OCI-LY7 (cell line): ENCODE data around the gene RPS3. TPM values are rescaled to one million over a fixed set of nuclear protein-coding genes. Genes with fewer than 3 reads are reported as not detected.

Experiments used
- BruUV-seq: library from RNA; stranded (reverse); fragments of 400-500 nt; replicated peaks from 2 replicates; lab custom pipeline; 2021; lab: Mats Ljungman, UMichigan
- CTCF ChIA-PET: fragments of 300-600 bp; sonication (Branson Sonifier 250); formaldehyde crosslinking; loops from one replicate; lab custom pipeline; 2022; ENCODE audit warnings: antibody characterized with exemption; ENCODE audit not compliant: unreplicated experiment; lab: Charles Lee
- POLR2A ChIA-PET: fragments of 300-600 bp; sonication (Branson Sonifier 250); formaldehyde crosslinking; loops from one replicate; lab custom pipeline; 2022; ENCODE audit warnings: antibody characterized with exemption; lab: Charles Lee
- DNase-seq: peaks from one replicate; pipeline ENCODE4 v3.0.0-alpha.2; 2015; ENCODE audit warnings: low spot score
- H2AFZ ChIP-seq: fragments of 200-600 bp; sonication (generic), shearing (Covaris generic); 2 replicates; pipeline ENCODE4 v1.6.1; 2014; ENCODE audit warnings: mild to moderate bottlenecking, antibody characterized with exemption, low read length, moderate library complexity
- H3K27ac ChIP-seq: fragments of 200-600 bp; sonication (generic); 2 replicates; pipeline ENCODE4 v1.5.1; 2014; ENCODE audit warnings: mixed run types, low read depth, mild to moderate bottlenecking, moderate library complexity, low read length, inconsistent platforms; ENCODE audit not compliant: poor library complexity, severe bottlenecking
- H3K36me3 ChIP-seq: fragments of 200-600 bp; sonication (generic); 2 replicates; pipeline ENCODE4 v1.6.1; 2014; ENCODE audit warnings: mild to moderate bottlenecking, antibody characterized with exemption, low read length, moderate library complexity, mixed read lengths; ENCODE audit not compliant: insufficient read depth
- H3K4me1 ChIP-seq: fragments of 200-600 bp; sonication (generic); 2 replicates; pipeline ENCODE4 v1.5.1; 2014; ENCODE audit warnings: mild to moderate bottlenecking, low read length; ENCODE audit not compliant: insufficient read depth, poor library complexity, severe bottlenecking
- H3K4me2 ChIP-seq: fragments of 200-600 bp; sonication (generic); 2 replicates; pipeline ENCODE4 v1.6.1; 2014; ENCODE audit warnings: mild to moderate bottlenecking, low read length
- H3K4me3 ChIP-seq: fragments of 200-600 bp; sonication (generic); 2 replicates; pipeline ENCODE4 v1.5.1; 2014; ENCODE audit warnings: mild to moderate bottlenecking, low read depth, low read length; ENCODE audit not compliant: poor library complexity, severe bottlenecking
- H3K79me2 ChIP-seq: fragments of 200-600 bp; sonication (generic); 2 replicates; pipeline ENCODE4 v1.6.1; 2016; ENCODE audit warnings: low read depth, mild to moderate bottlenecking, low read length, moderate library complexity, mixed read lengths; ENCODE audit not compliant: insufficient read depth
- H3K9me2 ChIP-seq: fragments of 200-600 bp; sonication (generic); 2 replicates; pipeline ENCODE4 v1.6.1; 2016; ENCODE audit warnings: mild to moderate bottlenecking, low read length, mixed read lengths; ENCODE audit not compliant: insufficient read depth
- H3K9me3 ChIP-seq: fragments of 200-600 bp; sonication (generic); 2 replicates; pipeline ENCODE4 v1.6.1; 2014; ENCODE audit warnings: mild to moderate bottlenecking, mixed run types, low read length, mixed read lengths
- H4K20me1 ChIP-seq: fragments of 200-600 bp; sonication (generic); 2 replicates; pipeline ENCODE4 v1.6.1; 2014; ENCODE audit warnings: mild to moderate bottlenecking, antibody characterized with exemption, low read length, moderate library complexity, mixed read lengths; ENCODE audit not compliant: insufficient read depth
- EZH2phosphoT487 ChIP-seq: fragments of 200-600 bp; sonication (generic); IDR thresholded peaks from 2 replicates; pipeline ENCODE4 v1.6.1; 2018; ENCODE audit warnings: low read depth, borderline replicate concordance, mild to moderate bottlenecking, mixed run types, antibody characterized with exemption, low read length, moderate library complexity, mixed read lengths
- intact Hi-C: fragments of 100-400 bp; cut with micrococcal nuclease; formaldehyde crosslinking; loops from one replicate; pipeline ENCODE4 v1.10.0; 2022; ENCODE audit not compliant: unreplicated experiment
- total RNA-seq, 2 experiments: library from RNA; depleted of rRNA in 1 of 2; stranded (reverse); fragments of >200 nt in 1 of 2; shearing (Covaris generic) in 1 of 2; gene quantifications; 2 replicates each; pipeline ENCODE4 v1.2.3, GENCODE V29; 2014 to 2022
- TF ChIP-seq, protein P1 (sequence below): fragments of 200-600 bp; sonication (generic); conservative IDR thresholded peaks from 2 replicates; pipeline ENCODE4 v1.5.1; 2014; ENCODE audit warnings: mild to moderate bottlenecking, antibody characterized with exemption, low read length, moderate library complexity, mixed read lengths

Gene RPS3
- total RNA-seq, 2 experiments from 2014 or later: 3,268 to 4,392 TPM

DNA sequence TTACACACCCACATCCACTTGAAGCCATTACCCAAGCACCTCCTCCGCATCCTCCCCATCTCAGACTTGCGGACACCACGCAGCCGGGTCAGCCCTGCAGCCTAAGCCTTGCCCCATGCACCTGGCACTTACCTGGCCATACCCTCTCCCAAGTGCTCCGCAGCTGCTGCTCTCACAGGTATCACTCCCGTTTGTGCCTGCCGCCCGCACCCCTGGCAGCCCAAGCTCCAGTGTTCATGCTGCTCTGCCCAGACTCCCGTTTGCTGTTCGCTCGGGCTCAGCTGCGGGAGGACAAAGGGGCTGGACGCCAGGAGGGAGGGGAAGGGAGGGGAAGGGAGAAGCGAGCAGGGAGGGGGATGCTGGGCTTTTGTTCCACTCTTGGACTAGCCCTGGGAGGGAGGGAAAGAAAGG is 33.6 kb downstream of the RPS3 start, which contains the start of gene KLHL35:
Gene KLHL35, minus strand, starts transcription at position 293 of the 411 bp plus-strand sequence. CDS start 2,574 bp downstream, outside the sequence.
- Histone ChIP-seq H3K9me2 (no peaks in the 10 kb centered on the region), H2AFZ (no peak within 1 kb of the TSS), H3K79me2 (no peaks in the 10 kb centered on the region), H3K4me3 (no peak within 1 kb of the TSS), H3K9me3 (no peaks in the 10 kb centered on the region), H3K36me3 (no peaks in the 10 kb centered on the region), H3K27ac (no peak within 1 kb of the TSS), H3K4me1 (no peaks in the 10 kb centered on the region), H4K20me1 (no peaks in the 10 kb centered on the region), H3K4me2 (no peak within 1 kb of the TSS)
- no TSS peak for BruUV-seq
- ChIA-PET POLR2A (no interaction called here), CTCF (no interaction called here)
- intact Hi-C loops: no loop called here
- TF ChIP-seq, protein P1, sequence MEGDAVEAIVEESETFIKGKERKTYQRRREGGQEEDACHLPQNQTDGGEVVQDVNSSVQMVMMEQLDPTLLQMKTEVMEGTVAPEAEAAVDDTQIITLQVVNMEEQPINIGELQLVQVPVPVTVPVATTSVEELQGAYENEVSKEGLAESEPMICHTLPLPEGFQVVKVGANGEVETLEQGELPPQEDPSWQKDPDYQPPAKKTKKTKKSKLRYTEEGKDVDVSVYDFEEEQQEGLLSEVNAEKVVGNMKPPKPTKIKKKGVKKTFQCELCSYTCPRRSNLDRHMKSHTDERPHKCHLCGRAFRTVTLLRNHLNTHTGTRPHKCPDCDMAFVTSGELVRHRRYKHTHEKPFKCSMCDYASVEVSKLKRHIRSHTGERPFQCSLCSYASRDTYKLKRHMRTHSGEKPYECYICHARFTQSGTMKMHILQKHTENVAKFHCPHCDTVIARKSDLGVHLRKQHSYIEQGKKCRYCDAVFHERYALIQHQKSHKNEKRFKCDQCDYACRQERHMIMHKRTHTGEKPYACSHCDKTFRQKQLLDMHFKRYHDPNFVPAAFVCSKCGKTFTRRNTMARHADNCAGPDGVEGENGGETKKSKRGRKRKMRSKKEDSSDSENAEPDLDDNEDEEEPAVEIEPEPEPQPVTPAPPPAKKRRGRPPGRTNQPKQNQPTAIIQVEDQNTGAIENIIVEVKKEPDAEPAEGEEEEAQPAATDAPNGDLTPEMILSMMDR: no peak
- TF ChIP-seq EZH2phosphoT487: no peak
- DNase-seq: no peak

DNA sequence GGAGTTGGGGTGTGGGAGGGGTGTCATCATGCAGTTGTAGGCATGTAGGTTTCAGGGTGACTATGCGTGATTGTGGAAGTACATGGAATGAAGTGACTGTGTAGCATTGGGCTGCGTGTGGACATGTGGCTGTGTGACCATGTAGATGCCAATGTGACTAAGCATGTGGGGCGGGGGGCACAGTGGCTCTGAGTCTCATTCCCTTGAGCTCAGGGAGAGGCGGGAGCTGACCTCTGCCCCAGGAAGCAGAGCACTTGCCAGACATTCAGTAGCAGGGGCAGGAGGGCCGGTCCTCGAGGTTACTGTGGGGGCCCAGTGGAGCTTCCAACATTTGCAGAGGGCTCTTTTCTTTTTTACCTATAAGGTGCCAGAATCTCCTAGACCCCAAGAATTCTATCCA is 34.1 kb downstream of the RPS3 start:
- no peaks in the 10 kb centered on the region for H3K9me2 ChIP-seq
- no peaks in the 10 kb centered on the region for H3K79me2 ChIP-seq
- H3K4me3 ChIP-seq: no peak overlapping the region
- TF ChIP-seq, protein P1: no peak
- no peak for TF ChIP-seq EZH2phosphoT487
- H3K4me2 ChIP-seq: no peak overlapping the region
- no peaks in the 10 kb centered on the region for H3K4me1 ChIP-seq
- ChIA-PET CTCF (no interaction called here), POLR2A (no interaction called here)
- no peak overlapping the region for H3K27ac ChIP-seq
- H3K9me3 ChIP-seq: no peaks in the 10 kb centered on the region
- no peak overlapping the region for H2AFZ ChIP-seq
- H3K36me3 ChIP-seq: no peaks in the 10 kb centered on the region
- H4K20me1 ChIP-seq: no peaks in the 10 kb centered on the region
- no TSS peak for BruUV-seq
- intact Hi-C loops: no loop called here
- no peak for DNase-seq

GRCh38 chr11:75434051-75434450 is 34.7 kb downstream of the RPS3 start:
- CTCF ChIA-PET: no interaction called here
- intact Hi-C loops: no loop called here
- no peaks in the 10 kb centered on the region for H3K4me1 ChIP-seq
- no peak overlapping the region for H3K27ac ChIP-seq
- POLR2A ChIA-PET: interaction anchor here (0.6 to 1.3 kb wide), 2 partner anchors 11 to 1613 kb away, joined by 3 to 5 read pairs; no protein-coding TSS in a partner anchor
- H4K20me1 ChIP-seq: no peaks in the 10 kb centered on the region
- H3K9me2 ChIP-seq: no peaks in the 10 kb centered on the region
- no peak for TF ChIP-seq EZH2phosphoT487
- TF ChIP-seq, protein P1: no peak
- H3K4me2 ChIP-seq: no peak overlapping the region
- no peaks in the 10 kb centered on the region for H3K9me3 ChIP-seq
- no peaks in the 10 kb centered on the region for H3K36me3 ChIP-seq
- BruUV-seq: no TSS peak
- no peaks in the 10 kb centered on the region for H3K79me2 ChIP-seq
- H3K4me3 ChIP-seq: no peak overlapping the region
- no peak overlapping the region for H2AFZ ChIP-seq
- DNase-seq: no peak
